HL-60 (cell line): ENCODE data around the gene SLC22A23.

Experiments
- DNase-seq, 2 experiments: peaks; one replicate each; pipeline ENCODE4 v3.0.0-alpha.2; 2010 to 2020; ENCODE audit warnings: low read depth in 1 of 2, low spot score in 1 of 2
- H3K27ac ChIP-seq: fragments of 250-450 bp; sonication (Bioruptor Pico); replicated peaks from 2 replicates; pipeline ENCODE4 v1.5.1; 2020; ENCODE audit warnings: mild to moderate bottlenecking, moderate library complexity
- H3K27me3 ChIP-seq: fragments of 250-450 bp; sonication (Bioruptor Pico); 2 replicates; pipeline ENCODE4 v1.5.1; 2021; ENCODE audit warnings: mild to moderate bottlenecking, moderate library complexity; ENCODE audit not compliant: insufficient read depth, poor library complexity, severe bottlenecking
- H3K4me3 ChIP-seq: replicated peaks from 2 replicates; pipeline ENCODE4 v1.5.1; 2011; ENCODE audit warnings: mild to moderate bottlenecking, control low read depth, low read length; ENCODE audit not compliant: insufficient read depth
- GABPA ChIP-seq: IDR thresholded peaks from 2 replicates; pipeline ENCODE4 v1.6.1; 2012; ENCODE audit warnings: low read depth
- POLR2AphosphoS5 ChIP-seq: IDR thresholded peaks from 2 replicates; pipeline ENCODE4 v1.6.1; 2012; ENCODE audit warnings: low read depth
- SPI1 ChIP-seq: IDR thresholded peaks from 2 replicates; pipeline ENCODE4 v1.6.1; 2012; ENCODE audit warnings: low read depth, mild to moderate bottlenecking, borderline replicate concordance
- TF ChIP-seq, protein P1 (sequence below): IDR thresholded peaks from 2 replicates; pipeline ENCODE4 v1.6.1; 2012; ENCODE audit warnings: low read depth; ENCODE audit not compliant: insufficient replicate concordance
- TF ChIP-seq, protein P2 (sequence below): IDR thresholded peaks from one replicate; pipeline ENCODE4 v1.5.1; 2011; ENCODE audit warnings: low read length, control low read depth, inconsistent platforms; ENCODE audit not compliant: insufficient read depth

Gene SLC22A23

DNA sequence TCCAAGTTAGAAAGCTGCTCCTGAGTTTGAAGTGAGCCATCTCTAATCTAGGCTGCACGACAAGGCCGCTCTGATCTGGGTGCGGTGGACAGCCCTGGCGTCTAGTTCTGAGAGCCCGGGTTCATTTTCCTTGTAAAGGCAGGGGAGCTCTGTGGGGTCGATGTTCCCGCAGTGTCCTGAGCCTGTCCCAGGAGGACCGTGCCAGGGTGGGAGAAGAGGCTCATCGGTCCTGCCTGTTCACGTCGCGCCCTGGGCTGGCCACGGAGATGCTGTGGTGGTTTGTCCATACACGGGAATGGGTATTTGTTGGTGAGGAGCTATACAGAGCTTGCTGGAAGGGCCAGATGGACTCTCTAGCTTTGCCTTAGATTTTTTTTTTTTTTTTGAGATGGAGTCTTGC, 171.1 kb downstream of the SLC22A23 start:
- no peak for DNase-seq
- no peaks in the 10 kb centered on the region for H3K27me3 ChIP-seq
- TF ChIP-seq SPI1 (no peak), POLR2AphosphoS5 (no peak), GABPA (no peak)
- TF ChIP-seq, protein P1, sequence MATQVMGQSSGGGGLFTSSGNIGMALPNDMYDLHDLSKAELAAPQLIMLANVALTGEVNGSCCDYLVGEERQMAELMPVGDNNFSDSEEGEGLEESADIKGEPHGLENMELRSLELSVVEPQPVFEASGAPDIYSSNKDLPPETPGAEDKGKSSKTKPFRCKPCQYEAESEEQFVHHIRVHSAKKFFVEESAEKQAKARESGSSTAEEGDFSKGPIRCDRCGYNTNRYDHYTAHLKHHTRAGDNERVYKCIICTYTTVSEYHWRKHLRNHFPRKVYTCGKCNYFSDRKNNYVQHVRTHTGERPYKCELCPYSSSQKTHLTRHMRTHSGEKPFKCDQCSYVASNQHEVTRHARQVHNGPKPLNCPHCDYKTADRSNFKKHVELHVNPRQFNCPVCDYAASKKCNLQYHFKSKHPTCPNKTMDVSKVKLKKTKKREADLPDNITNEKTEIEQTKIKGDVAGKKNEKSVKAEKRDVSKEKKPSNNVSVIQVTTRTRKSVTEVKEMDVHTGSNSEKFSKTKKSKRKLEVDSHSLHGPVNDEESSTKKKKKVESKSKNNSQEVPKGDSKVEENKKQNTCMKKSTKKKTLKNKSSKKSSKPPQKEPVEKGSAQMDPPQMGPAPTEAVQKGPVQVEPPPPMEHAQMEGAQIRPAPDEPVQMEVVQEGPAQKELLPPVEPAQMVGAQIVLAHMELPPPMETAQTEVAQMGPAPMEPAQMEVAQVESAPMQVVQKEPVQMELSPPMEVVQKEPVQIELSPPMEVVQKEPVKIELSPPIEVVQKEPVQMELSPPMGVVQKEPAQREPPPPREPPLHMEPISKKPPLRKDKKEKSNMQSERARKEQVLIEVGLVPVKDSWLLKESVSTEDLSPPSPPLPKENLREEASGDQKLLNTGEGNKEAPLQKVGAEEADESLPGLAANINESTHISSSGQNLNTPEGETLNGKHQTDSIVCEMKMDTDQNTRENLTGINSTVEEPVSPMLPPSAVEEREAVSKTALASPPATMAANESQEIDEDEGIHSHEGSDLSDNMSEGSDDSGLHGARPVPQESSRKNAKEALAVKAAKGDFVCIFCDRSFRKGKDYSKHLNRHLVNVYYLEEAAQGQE, result no peak
- TF ChIP-seq, protein P2, sequence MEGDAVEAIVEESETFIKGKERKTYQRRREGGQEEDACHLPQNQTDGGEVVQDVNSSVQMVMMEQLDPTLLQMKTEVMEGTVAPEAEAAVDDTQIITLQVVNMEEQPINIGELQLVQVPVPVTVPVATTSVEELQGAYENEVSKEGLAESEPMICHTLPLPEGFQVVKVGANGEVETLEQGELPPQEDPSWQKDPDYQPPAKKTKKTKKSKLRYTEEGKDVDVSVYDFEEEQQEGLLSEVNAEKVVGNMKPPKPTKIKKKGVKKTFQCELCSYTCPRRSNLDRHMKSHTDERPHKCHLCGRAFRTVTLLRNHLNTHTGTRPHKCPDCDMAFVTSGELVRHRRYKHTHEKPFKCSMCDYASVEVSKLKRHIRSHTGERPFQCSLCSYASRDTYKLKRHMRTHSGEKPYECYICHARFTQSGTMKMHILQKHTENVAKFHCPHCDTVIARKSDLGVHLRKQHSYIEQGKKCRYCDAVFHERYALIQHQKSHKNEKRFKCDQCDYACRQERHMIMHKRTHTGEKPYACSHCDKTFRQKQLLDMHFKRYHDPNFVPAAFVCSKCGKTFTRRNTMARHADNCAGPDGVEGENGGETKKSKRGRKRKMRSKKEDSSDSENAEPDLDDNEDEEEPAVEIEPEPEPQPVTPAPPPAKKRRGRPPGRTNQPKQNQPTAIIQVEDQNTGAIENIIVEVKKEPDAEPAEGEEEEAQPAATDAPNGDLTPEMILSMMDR, result no peak
- H3K27ac ChIP-seq, result no peak overlapping the region
- no peak overlapping the region for H3K4me3 ChIP-seq

DNA sequence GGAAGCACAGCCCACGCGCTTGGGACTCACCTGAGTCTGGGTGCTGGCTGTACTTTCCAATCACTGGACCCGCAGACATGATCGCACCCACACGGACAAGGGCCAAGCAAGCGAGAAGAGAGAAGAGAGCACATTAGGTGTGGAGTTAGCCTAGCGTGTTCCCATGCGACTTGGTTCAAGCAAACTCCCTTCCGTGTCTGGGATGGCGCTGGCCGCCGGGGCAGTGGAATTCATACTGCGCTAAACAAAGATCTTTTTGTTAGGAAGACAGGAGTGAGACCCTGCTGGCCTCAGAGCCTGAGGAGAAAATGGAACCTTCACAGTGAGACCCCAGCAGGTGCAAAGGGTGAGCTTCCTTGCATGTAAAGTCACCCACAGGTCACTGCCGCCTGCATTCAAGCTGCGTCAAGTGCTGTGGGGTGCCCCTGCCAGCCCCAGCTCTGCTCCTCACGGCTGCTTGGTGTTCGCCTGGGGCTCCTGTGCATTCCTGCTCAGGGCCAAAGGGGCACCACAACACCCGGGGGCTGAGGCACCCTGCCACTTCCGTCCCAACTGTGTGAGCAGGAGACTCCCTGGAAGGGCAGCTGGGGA, 171.7 kb downstream of the SLC22A23 start:
- TF ChIP-seq SPI1 (no peak), POLR2AphosphoS5 (no peak), GABPA (no peak)
- TF ChIP-seq, protein P2, result no peak
- TF ChIP-seq, protein P1, result no peak
- DNase-seq, result no peak

DNA sequence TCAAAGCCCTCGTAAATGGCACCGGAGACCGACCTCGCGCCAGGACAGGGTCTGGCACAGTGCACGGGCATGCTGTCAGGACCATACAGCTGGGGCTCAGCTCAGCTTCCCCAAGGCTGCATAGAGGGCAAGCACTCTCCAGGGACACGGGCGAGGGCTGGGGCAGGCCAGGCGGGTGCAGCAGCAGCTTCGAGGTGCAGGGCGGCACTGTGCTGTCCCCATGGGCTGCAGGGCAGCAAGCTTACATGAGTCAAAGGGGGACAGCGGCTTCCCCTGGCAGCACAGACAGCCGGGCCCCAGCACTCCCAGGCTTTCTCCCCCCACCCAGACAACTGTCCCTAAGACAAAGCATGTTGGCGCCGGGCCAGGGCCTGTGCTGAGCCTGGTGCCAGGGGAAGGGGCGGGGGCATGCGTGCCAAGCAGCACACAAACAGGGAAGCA, 172.4 kb downstream of the SLC22A23 start:
- no peak for DNase-seq
- Histone ChIP-seq H3K27ac (no peak overlapping the region), H3K27me3 (no peaks in the 10 kb centered on the region), H3K4me3 (no peak overlapping the region)
- TF ChIP-seq, protein P2, result no peak
- TF ChIP-seq, protein P1, result no peak
- TF ChIP-seq POLR2AphosphoS5 (no peak), SPI1 (no peak), GABPA (no peak)

More for the DNA sequence above, 171.7 kb downstream of the SLC22A23 start:
- Histone ChIP-seq H3K27ac (no peak overlapping the region), H3K27me3 (no peaks in the 10 kb centered on the region), H3K4me3 (no peak overlapping the region)
